ENCODE data around the gene LRP6.
"Not testable (repeated sequence)": the region's sequence is repeated elsewhere in the genome, so short reads cannot be mapped to it uniquely, and the experiment has no call there.

Gene LRP6

GRCh38 chr12:12265035-12265434, 1.8 kb downstream of the LRP6 start:
- DNase-seq: no peak

- DNase-seq: no peak
Measured at GRCh38 chr12:12263909-12264308, 2.9 kb downstream of the LRP6 start.

GRCh38 chr12:12256291-12256757, 10.5 kb downstream of the LRP6 start:
- not testable (repeated sequence) for DNase-seq

GRCh38 chr12:12254553-12254952, 12.3 kb downstream of the LRP6 start:
- DNase-seq: no peak

GRCh38 chr12:12249216-12250050, 17.4 kb downstream of the LRP6 start:
- DNase-seq: no peak

- DNase-seq: no peak
Measured at GRCh38 chr12:12247584-12247983, 19.3 kb downstream of the LRP6 start.

- no peak for DNase-seq
Measured at GRCh38 chr12:12244341-12244740, 22.5 kb downstream of the LRP6 start.

GRCh38 chr12:12240662-12241340, 26.0 kb downstream of the LRP6 start:
- DNase-seq: no peak

- no peak for DNase-seq
Measured at GRCh38 chr12:12239127-12239526, 27.7 kb downstream of the LRP6 start.

- DNase-seq: no peak
Measured at GRCh38 chr12:12238605-12239004, 28.2 kb downstream of the LRP6 start.

GRCh38 chr12:12236896-12237295, 29.9 kb downstream of the LRP6 start:
- no peak for DNase-seq

- DNase-seq: no peak
Measured at GRCh38 chr12:12230275-12230674, 36.6 kb downstream of the LRP6 start.

- DNase-seq: no peak
Measured at GRCh38 chr12:12229556-12230092, 37.2 kb downstream of the LRP6 start.

- DNase-seq: no peak
Measured at GRCh38 chr12:12228402-12228801, 38.4 kb downstream of the LRP6 start.

GRCh38 chr12:12226187-12226586, 40.7 kb downstream of the LRP6 start:
- DNase-seq: no peak

- no peak for DNase-seq
Measured at GRCh38 chr12:12224240-12224940, 42.5 kb downstream of the LRP6 start.

GRCh38 chr12:12221560-12221959, 45.3 kb downstream of the LRP6 start:
- no peak for DNase-seq

- DNase-seq: no peak
Measured at GRCh38 chr12:12219664-12220063, 47.2 kb downstream of the LRP6 start.

GRCh38 chr12:12217018-12217359, 49.9 kb downstream of the LRP6 start:
- no peak for DNase-seq

GRCh38 chr12:12216349-12217017, 50.4 kb downstream of the LRP6 start:
- DNase-seq: no peak

GRCh38 chr12:12214635-12215131, 52.2 kb downstream of the LRP6 start:
- DNase-seq: peak; percentile 11

GRCh38 chr12:12214201-12214600, 52.6 kb downstream of the LRP6 start:
- DNase-seq: no peak

GRCh38 chr12:12212769-12213168, 54.1 kb downstream of the LRP6 start:
- no peak for DNase-seq

Measured in HCEC 1CT (cell line).